ENCODE results near the gene ITGB8. TPM values are rescaled to one million over a fixed set of nuclear protein-coding genes. Genes with fewer than 3 reads are reported as not detected.
"Not testable (repeated sequence)": the region's sequence is repeated elsewhere in the genome, so short reads cannot be mapped to it uniquely, and the experiment has no call there.

The ITGB8 gene
- 10 to 100 TPM; 31.5 to 55.8 (median 43.1) TPM for polyA plus RNA-seq (ENCODE audit: insufficient read length in 3 of 3)
- long read RNA-seq, donor 1, full-length matches to known transcripts: 3 of 3 reads
- long read RNA-seq, donor 1, partial matches to known transcripts: 0 of 3 reads
- long read RNA-seq, donor 1, other reads (novel, unspliced or antisense): 0 of 3 reads
- long read RNA-seq, donor 2, full-length matches to known transcripts: 2 of 7 reads
- long read RNA-seq, donor 2, partial matches to known transcripts: 5 of 7 reads
- long read RNA-seq, donor 2, other reads (novel, unspliced or antisense): 0 of 7 reads
- long read RNA-seq, donor 3, full-length matches to known transcripts: 1 of 1 reads
- long read RNA-seq, donor 3, partial matches to known transcripts: 0 of 1 reads
- long read RNA-seq, donor 3, other reads (novel, unspliced or antisense): 0 of 1 reads
- long read RNA-seq, donor 4: 0 reads
- long read RNA-seq, donor 5, full-length matches to known transcripts: 1 of 1 reads
- long read RNA-seq, donor 5, partial matches to known transcripts: 0 of 1 reads
- long read RNA-seq, donor 5, other reads (novel, unspliced or antisense): 0 of 1 reads
- long read RNA-seq, donor 6, full-length matches to known transcripts: 2 of 2 reads
- long read RNA-seq, donor 6, partial matches to known transcripts: 0 of 2 reads
- long read RNA-seq, donor 6, other reads (novel, unspliced or antisense): 0 of 2 reads
- long read RNA-seq, donor 7, full-length matches to known transcripts: 4 of 4 reads
- long read RNA-seq, donor 7, partial matches to known transcripts: 0 of 4 reads
- long read RNA-seq, donor 7, other reads (novel, unspliced or antisense): 0 of 4 reads
- long read RNA-seq, donor 8, full-length matches to known transcripts: 4 of 4 reads
- long read RNA-seq, donor 8, partial matches to known transcripts: 0 of 4 reads
- long read RNA-seq, donor 8, other reads (novel, unspliced or antisense): 0 of 4 reads
- long read RNA-seq, donor 9: 0 reads
- long read RNA-seq, donor 10, partial matches to known transcripts: 5 of 5 reads
- long read RNA-seq, donor 10, other reads (novel, unspliced or antisense): 0 of 5 reads
- long read RNA-seq, donor 11: 0 reads
- long read RNA-seq, donor 12, full-length matches to known transcripts: 2 of 37 reads
- long read RNA-seq, donor 12, partial matches to known transcripts: 27 of 37 reads
- long read RNA-seq, donor 12, other reads (novel, unspliced or antisense): 8 of 37 reads
- long read RNA-seq, donor 13, full-length matches to known transcripts: 4 of 41 reads
- long read RNA-seq, donor 13, partial matches to known transcripts: 37 of 41 reads
- long read RNA-seq, donor 13, other reads (novel, unspliced or antisense): 0 of 41 reads
- long read RNA-seq, donor 14, full-length matches to known transcripts: 8 of 18 reads
- long read RNA-seq, donor 14, partial matches to known transcripts: 10 of 18 reads
- long read RNA-seq, donor 14, other reads (novel, unspliced or antisense): 0 of 18 reads
- long read RNA-seq, donor 15, partial matches to known transcripts: 13 of 23 reads
- long read RNA-seq, donor 15, other reads (novel, unspliced or antisense): 9 of 23 reads
- long read RNA-seq, donor 16, full-length matches to known transcripts: 1 of 1 reads
- long read RNA-seq, donor 16, partial matches to known transcripts: 0 of 1 reads
- long read RNA-seq, donor 16, other reads (novel, unspliced or antisense): 0 of 1 reads

- DNase-seq: peak; percentile 93
These were observed at the start of gene ITGB8 for GRCh38 chr7:20330239-20330927. Gene ITGB8 (plus strand): TSS chr7:20330900. CDS start chr7:20331807, 907 bp downstream.

- no peak for DNase-seq
These were observed 47.7 kb upstream of the ITGB8 start for GRCh38 chr7:20282959-20283358.

- no peak for DNase-seq
These were observed 47.3 kb upstream of the ITGB8 start for GRCh38 chr7:20283385-20283784.

GRCh38 chr7:20284003-20284770 lies 46.5 kb upstream of the ITGB8 start:
- DNase-seq: no peak

GRCh38 chr7:20284771-20285143 lies 45.9 kb upstream of the ITGB8 start:
- DNase-seq: no peak

GRCh38 chr7:20287317-20287716 lies 43.4 kb upstream of the ITGB8 start:
- DNase-seq: no peak

- no peak for DNase-seq
These were observed 42.7 kb upstream of the ITGB8 start for GRCh38 chr7:20288036-20288435.

GRCh38 chr7:20290505-20291111 lies 40.1 kb upstream of the ITGB8 start:
- no peak for DNase-seq

GRCh38 chr7:20293336-20293735 lies 37.4 kb upstream of the ITGB8 start:
- no peak for DNase-seq

- DNase-seq: no peak
These were observed 34.3 kb upstream of the ITGB8 start for GRCh38 chr7:20296444-20296843.

GRCh38 chr7:20296901-20297300 lies 33.8 kb upstream of the ITGB8 start:
- no peak for DNase-seq

GRCh38 chr7:20298486-20298901 lies 32.2 kb upstream of the ITGB8 start:
- DNase-seq: no peak

GRCh38 chr7:20299145-20299544 lies 31.6 kb upstream of the ITGB8 start:
- no peak for DNase-seq

- DNase-seq: no peak
These were observed 30.9 kb upstream of the ITGB8 start for GRCh38 chr7:20299647-20300312.

- DNase-seq: no peak
These were observed 29.3 kb upstream of the ITGB8 start for GRCh38 chr7:20301311-20301939.

- DNase-seq: not testable (repeated sequence)
These were observed 28.4 kb upstream of the ITGB8 start for GRCh38 chr7:20302300-20302699.

GRCh38 chr7:20302891-20303290 lies 27.8 kb upstream of the ITGB8 start:
- DNase-seq: no peak

- DNase-seq: no peak
These were observed 26.3 kb upstream of the ITGB8 start for GRCh38 chr7:20304366-20304765.
